OCI-LY1 (cell line): Measurements from ENCODE around the gene GABRP.
"Not testable (repeated sequence)": the region's sequence is repeated elsewhere in the genome, so short reads cannot be mapped to it uniquely, and the experiment has no call there.

Source experiments
- CTCF ChIP-seq: fragments of 200-600 bp; sonication (generic), shearing (Covaris generic); IDR thresholded peaks from 2 replicates; pipeline ENCODE4 v1.5.1; 2017; ENCODE audit warnings: mild to moderate bottlenecking, antibody characterized with exemption, low read length, moderate library complexity, mixed read lengths
- EZH2 ChIP-seq: fragments of 200-600 bp; sonication (generic), shearing (Covaris generic); IDR thresholded peaks from 2 replicates; pipeline ENCODE4 v1.8.0; 2017; ENCODE audit warnings: borderline replicate concordance, mixed run types, mild to moderate bottlenecking, antibody characterized with exemption, low read length, moderate library complexity, mixed read lengths

DNA sequence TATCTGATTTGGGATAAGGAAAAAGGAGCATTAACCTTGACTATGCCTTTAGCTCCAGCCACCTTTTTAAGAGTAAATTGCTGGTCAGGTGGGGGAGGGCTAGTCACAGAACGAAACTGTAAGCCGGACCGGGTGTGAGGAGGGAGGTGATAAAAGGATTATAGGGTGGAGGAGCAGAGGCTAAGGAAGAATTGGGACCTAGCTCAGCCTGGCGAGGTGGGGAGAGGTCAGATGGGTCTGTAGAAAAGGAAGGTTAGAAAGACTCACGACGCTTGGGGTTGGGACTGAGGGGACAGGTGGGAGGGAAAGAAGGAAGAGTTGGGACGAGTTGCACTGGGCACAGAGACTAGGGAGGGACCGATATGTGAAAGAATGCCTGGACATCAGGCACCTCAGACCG is 17.7 kb upstream of the GABRP start:
- not testable (repeated sequence) for TF ChIP-seq CTCF, EZH2
